SU-DHL-6 (cell line): ENCODE data around the gene TMPRSS2.

ENCODE experiments used
- CTCF ChIP-seq: fragments of 200-600 bp; sonication (generic); IDR thresholded peaks from one replicate; pipeline ENCODE4 v1.5.1; 2017; ENCODE audit warnings: antibody characterized with exemption, mild to moderate bottlenecking, low read length, moderate library complexity; ENCODE audit not compliant: insufficient read depth, poor library complexity, severe bottlenecking
- EZH2phosphoT487 ChIP-seq: fragments of 200-600 bp; sonication (generic), shearing (Covaris generic); conservative IDR thresholded peaks from 2 replicates; pipeline ENCODE4 v1.6.1; 2018; ENCODE audit warnings: mild to moderate bottlenecking, antibody characterized with exemption, low read length, moderate library complexity, mixed read lengths

GRCh38 chr21:41445465-41445862, 62.5 kb downstream of the TMPRSS2 start:
- no peak for TF ChIP-seq CTCF
- TF ChIP-seq EZH2phosphoT487 = no peak
